ENCODE data around the gene EML6.

EML6 gene

GRCh38 chr2:54725343-54726099 lies 2.1 kb downstream of the EML6 start:
- TF ChIP-seq CTCF (IDR thresholded peaks at IDR 0.05; ENCODE audit: low read depth, low read length) = no peak
- H3K4me3 ChIP-seq (ENCODE audit: low read depth, low read length) = no peak overlapping the region; the same call in 1 of the 2 replicates

- H3K4me3 ChIP-seq (ENCODE audit: low read depth, low read length) = no peak overlapping the region
- TF ChIP-seq CTCF (IDR thresholded peaks at IDR 0.05; ENCODE audit: low read depth, low read length) = no peak
Observed at GRCh38 chr2:54726431-54726830, 3.0 kb downstream of the EML6 start.

- no peak for TF ChIP-seq CTCF (IDR thresholded peaks at IDR 0.05; ENCODE audit: low read depth, low read length)
- no peak overlapping the region for H3K4me3 ChIP-seq (ENCODE audit: low read depth, low read length)
Observed at GRCh38 chr2:54726940-54727339, 3.5 kb downstream of the EML6 start.

GRCh38 chr2:54728669-54729120 lies 5.2 kb downstream of the EML6 start:
- no peak for TF ChIP-seq CTCF (IDR thresholded peaks at IDR 0.05; ENCODE audit: low read depth, low read length)
- no peak overlapping the region for H3K4me3 ChIP-seq (ENCODE audit: low read depth, low read length)

- H3K4me3 ChIP-seq (ENCODE audit: low read depth, low read length) = no peak overlapping the region
- no peak for TF ChIP-seq CTCF (IDR thresholded peaks at IDR 0.05; ENCODE audit: low read depth, low read length)
Observed at GRCh38 chr2:54735636-54736035, 12.2 kb downstream of the EML6 start.

- H3K4me3 ChIP-seq (ENCODE audit: low read depth, low read length) = no peak overlapping the region
- TF ChIP-seq CTCF (IDR thresholded peaks at IDR 0.05; ENCODE audit: low read depth, low read length) = no peak
Observed at GRCh38 chr2:54738281-54738680, 14.8 kb downstream of the EML6 start.

GRCh38 chr2:54740333-54740732 lies 16.9 kb downstream of the EML6 start:
- no peak for TF ChIP-seq CTCF (IDR thresholded peaks at IDR 0.05; ENCODE audit: low read depth, low read length)
- no peak overlapping the region for H3K4me3 ChIP-seq (ENCODE audit: low read depth, low read length)
